ENCODE measurements around the gene SSH3.

SSH3 gene

DNA sequence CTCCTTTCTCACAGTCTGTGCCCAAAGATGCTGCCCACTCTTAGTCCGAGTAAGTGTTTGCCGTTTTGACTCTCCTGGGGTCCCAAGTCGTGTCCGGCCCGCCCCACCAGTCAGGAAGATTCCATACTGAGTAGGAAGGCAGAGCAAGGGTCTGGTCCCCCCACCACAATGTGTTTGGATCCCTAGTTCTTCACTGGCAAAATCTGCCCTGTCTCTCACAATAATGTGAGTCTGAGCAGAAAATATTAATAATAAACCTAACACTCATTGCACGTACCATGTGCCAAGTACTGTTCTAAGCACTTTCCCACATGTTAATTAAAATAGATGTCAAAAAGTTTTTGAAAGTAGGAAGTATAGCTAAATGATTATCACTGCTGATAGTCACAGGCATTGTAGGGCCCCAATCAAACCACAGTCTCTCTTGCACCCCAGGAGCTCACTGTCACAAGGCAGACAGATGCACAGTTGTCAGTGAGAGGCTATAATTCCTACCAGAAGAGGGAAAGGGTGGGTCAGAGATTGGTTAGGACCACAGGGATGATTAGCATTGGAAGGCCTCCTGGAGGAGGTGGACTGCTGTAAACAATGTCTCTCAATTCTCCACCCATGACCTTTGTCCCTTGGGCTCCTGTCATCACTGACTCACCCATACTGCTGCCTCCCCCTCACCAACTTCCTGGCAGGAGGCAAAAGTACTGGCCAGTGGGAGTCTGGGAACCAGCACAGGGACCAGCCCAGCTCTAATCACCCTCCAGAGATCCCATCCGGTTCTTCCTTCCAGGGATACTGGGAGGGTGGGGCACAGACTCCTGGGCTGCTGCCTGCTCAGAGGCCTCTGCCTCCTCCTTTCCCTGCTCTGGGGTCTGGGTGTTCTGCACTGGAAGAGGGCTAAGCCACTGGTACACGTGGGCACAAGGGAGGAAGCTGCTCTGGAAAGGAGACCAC, 51.0 kb downstream of the SSH3 start:
- in situ Hi-C loops (cut with MboI; ENCODE audit: low pct_unique_long_range_greater_than_20kb, low sequenced_read_pairs) = no loop called here
- DNase-seq = peak; percentile 14

DNA sequence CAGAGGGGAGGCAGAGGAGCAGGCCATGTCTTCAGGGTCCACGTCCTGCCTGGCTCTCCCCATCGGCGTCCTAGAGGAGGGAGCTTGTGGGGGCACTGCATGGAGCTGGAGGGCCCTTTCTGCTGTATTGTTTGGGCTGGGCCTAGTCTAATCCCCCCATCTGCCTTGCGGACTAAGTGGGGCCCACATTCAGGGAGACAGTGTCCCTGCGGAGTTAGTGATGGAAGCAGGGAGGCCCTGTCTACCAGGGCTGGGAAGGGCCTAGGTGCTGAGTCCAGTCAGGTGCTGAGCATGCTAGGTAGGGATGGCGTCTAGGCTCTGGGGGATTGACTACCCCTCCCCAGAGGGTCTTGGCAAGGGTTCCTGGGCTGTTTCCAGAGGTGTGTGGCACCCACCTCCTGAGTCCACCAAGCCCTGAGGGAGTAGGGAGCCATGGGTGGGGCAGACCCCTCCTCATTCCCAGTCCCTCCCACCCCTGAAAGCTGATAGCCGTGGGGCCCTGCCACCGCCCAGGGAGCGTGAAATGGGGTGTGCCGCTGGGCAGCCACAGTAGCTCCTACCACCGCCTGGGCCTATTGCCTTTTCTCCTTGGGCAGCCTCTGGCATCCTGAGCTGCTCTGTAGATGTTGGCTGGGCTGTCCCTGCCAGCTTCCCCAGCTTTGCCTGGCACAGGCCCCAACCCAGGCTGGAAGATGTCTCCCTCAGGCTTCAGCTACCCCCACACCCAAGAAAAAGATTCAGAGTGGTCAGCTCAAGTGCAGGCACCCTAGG, 51.9 kb downstream of the SSH3 start:
- in situ Hi-C loops (cut with MboI; ENCODE audit: low pct_unique_long_range_greater_than_20kb, low sequenced_read_pairs) = no loop called here
- DNase-seq = no peak

DNA sequence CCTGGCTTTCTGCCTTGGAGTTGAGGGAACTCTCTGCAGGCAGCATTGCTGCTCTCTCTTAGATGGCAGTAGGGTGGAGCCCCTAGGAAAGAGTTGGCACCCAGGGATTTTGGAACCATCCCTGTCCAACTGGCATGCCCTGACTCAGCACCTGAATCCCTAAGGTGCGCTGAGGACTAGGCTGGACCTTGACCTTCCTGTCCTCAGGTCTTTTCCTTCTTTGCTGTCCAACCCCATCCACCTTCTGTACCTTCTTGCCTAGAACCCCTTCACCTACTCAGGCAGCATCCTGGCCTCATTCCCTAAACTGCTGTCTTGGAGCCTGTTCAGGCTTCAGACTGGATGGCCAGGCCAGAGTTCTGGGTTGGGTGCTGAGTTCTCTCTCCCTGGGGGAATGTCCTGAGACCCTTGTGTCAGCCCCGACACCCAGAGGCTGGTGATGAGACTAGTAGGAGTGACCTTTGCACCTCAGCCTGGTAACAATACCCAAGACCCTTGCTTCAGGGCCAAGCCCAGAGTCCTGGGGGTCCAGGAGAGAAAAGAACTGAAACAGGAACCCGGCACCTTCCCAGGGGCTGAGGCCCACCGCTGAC, 52.6 kb downstream of the SSH3 start:
- no peak for DNase-seq
- in situ Hi-C loops (cut with MboI; ENCODE audit: low pct_unique_long_range_greater_than_20kb, low sequenced_read_pairs) = no loop called here

DNA sequence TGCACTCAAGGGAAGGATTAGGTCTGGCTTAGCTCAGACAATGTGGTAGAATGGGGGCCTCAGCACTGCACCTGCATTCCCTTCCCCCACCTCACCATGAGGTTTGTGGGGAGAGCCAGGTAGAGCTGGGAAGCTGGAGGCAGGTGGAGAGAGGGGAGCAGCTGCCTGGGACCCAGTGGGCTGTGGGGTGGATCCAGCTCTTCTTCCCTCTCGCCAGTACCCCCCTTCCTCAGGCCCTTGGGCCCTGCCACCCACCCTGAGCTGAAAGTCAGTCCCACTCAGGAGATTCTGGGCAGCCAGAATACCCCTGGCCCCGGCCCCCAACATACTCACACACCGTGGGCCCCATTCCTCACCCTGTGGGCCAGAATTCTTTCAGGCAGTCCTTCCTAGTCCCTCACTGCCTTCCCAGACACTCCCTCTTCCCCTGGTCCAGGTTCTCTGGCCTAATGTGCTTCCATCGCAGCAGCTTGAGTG, 53.1 kb downstream of the SSH3 start:
- DNase-seq = no peak
- in situ Hi-C loops (cut with MboI; ENCODE audit: low pct_unique_long_range_greater_than_20kb, low sequenced_read_pairs) = no loop called here

DNA sequence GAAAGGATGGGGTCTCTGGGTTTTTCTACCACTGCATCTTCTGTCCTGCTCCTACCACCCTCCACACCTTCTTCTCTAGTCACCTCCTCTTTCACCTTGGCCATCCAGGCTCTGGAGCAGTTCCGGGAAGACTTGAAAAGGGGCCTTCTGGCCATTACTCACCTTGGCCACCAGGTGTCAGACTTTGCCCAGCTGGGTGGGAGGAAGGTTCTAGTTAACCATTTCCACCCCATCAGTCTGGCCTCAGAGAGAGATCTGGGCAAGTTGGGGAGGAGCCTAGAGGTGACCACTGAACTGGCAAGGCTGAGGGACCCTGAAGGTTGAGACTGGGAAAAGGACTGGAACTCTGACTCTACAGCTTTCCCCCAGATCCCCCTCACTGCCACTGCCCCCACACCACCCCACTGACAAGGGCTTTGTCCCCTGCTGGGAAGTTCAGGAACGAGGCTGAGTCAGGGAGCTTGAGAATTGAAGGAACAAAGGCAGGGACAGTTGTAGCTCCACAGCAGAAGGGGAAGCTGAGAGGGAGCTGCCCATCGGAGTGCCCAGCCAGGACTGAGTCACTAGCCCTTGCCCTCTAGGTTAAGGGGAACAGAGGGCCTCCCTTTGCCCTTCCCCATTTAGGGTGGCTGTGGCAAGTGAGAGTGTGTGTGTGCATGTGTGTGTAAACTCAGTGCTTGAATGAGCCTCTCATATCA, 53.7 kb downstream of the SSH3 start:
- peak; percentile 80 for DNase-seq
- in situ Hi-C loops (cut with MboI; ENCODE audit: low pct_unique_long_range_greater_than_20kb, low sequenced_read_pairs) = no loop called here

DNA sequence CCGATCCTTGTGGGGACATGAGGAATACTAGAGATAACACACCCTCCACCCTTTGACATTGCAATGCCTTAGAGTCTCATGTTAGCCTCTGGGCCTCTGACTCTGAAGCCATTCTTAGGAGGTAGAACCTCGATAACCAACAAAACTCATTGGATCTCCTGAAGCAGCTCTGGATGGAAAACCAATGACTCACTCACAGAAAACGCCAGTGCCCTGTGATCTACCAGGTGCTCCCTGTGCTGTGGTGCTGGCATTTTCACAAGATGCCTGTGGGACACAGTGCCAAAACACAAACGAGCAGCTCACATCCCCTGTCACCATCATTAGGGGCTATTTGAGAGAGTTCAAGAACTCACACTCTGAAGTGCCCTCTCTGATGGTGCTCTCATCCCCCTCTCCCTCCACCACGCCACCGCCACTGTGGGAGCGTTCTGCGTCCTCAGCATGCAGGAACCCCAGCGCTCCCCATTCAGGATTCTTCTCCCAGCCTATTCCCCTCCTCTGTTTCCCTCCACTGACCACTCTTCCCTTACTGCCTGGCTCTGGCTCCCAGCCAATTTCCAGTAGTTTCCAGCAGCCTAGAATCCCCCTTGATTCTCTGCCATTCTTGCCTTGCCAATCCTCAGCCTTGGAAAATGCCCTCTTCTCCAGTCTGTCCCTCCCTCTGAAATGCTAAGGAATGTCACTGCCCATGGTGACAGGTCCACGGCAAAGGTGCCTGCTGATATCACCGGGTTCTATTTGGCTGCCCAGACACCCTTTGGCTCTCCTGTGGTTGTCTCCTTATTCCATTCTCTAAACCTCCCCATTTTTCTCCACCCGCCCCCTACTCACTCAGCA, 54.7 kb downstream of the SSH3 start:
- DNase-seq = no peak
- in situ Hi-C loops (cut with MboI; ENCODE audit: low pct_unique_long_range_greater_than_20kb, low sequenced_read_pairs) = no loop called here

Data from KBM-7 (cell line).